ENCODE data around the gene SGCB.

DNA sequence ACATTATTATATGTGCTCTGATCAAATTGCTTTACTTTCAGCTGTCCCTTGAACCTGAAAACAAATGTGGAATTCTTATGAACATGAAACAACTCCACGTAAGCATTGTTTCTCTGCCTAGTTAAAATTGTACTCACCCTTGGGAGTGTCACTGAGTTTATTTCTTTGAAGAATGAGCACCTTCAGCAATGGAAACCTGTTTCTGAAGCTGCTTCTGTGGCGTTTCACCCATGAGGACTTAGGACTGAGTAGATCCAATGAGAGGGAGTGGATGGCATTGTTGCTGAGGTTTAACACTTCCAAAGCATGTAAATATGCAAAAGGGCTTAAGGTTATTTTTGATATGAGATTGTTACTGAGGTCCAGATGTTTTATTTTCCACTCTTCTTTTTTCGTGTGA, 21.1 kb downstream of the SGCB start:
- TF ChIP-seq POLR2A (IDR thresholded peaks at IDR 0.05): no peak
- TF ChIP-seq, protein P1, sequence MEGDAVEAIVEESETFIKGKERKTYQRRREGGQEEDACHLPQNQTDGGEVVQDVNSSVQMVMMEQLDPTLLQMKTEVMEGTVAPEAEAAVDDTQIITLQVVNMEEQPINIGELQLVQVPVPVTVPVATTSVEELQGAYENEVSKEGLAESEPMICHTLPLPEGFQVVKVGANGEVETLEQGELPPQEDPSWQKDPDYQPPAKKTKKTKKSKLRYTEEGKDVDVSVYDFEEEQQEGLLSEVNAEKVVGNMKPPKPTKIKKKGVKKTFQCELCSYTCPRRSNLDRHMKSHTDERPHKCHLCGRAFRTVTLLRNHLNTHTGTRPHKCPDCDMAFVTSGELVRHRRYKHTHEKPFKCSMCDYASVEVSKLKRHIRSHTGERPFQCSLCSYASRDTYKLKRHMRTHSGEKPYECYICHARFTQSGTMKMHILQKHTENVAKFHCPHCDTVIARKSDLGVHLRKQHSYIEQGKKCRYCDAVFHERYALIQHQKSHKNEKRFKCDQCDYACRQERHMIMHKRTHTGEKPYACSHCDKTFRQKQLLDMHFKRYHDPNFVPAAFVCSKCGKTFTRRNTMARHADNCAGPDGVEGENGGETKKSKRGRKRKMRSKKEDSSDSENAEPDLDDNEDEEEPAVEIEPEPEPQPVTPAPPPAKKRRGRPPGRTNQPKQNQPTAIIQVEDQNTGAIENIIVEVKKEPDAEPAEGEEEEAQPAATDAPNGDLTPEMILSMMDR (IDR thresholded peaks at IDR 0.05): no peak
